Vagina (tissue), 2 donors: ENCODE results near the gene PPP1R9B.
A peak's percentile ranks its signal among the peaks of the same experiment; 100 is the strongest.

Experiments used
- CTCF ChIP-seq, 3 experiments: fragments of 450-650 bp in 2 of 3; fragments of 200-600 bp in 1 of 3; sonication (generic) in 1 of 3; IDR thresholded peaks; one replicate each; pipeline ENCODE4 v1.5.1; 2017 to 2019; ENCODE audit warnings: antibody characterized with exemption in 3 of 3, mild to moderate bottlenecking in 2 of 3, moderate library complexity in 2 of 3
- POLR2A ChIP-seq, 2 donors: fragments of 450-650 bp; IDR thresholded peaks; one replicate each; pipeline ENCODE4 v1.6.1; 2017; ENCODE audit warnings: antibody characterized with exemption in 2 of 2, mild to moderate bottlenecking in 2 of 2, moderate library complexity in 2 of 2
- POLR2AphosphoS5 ChIP-seq, 2 donors: sonication (generic); formaldehyde crosslinking; IDR thresholded peaks; one replicate each; pipeline ENCODE4 v1.9.0; 2017; ENCODE audit warnings: antibody characterized with exemption in 2 of 2, mild to moderate bottlenecking in 2 of 2, low read depth in 1 of 2; ENCODE audit not compliant: insufficient read depth in 1 of 2

GRCh38 chr17:50173335-50173941, 23.0 kb upstream of the PPP1R9B start:
- TF ChIP-seq POLR2A (IDR thresholded peaks at IDR 0.05) (peak in 1 of 2 donors; percentile 9), CTCF (IDR thresholded peaks at IDR 0.05) (no peak), POLR2AphosphoS5 (IDR thresholded peaks at IDR 0.05; ENCODE audit: insufficient read depth in 1 of 2, low read depth in 1 of 2) (peak in 1 of 2 donors; percentile 43)
